H1 (cell line): Measurements from ENCODE around the gene PLEKHM3. TPM values are rescaled to one million over a fixed set of nuclear protein-coding genes. Genes with fewer than 3 reads are reported as not detected.

ENCODE experiments used
- CTCF ChIA-PET: fragments of 300-600 bp; sonication (Branson Sonifier 250); formaldehyde crosslinking; loops from one replicate; lab custom pipeline; 2021; ENCODE audit not compliant: partially characterized antibody; lab: Charles Lee
- POLR2A ChIA-PET: fragments of 300-600 bp; sonication (Branson Sonifier 250); formaldehyde crosslinking; loops from one replicate; lab custom pipeline; 2021; ENCODE audit warnings: inconsistent platforms; ENCODE audit not compliant: partially characterized antibody; lab: Charles Lee
- DNase-seq, 2 experiments: peaks; one replicate each; pipeline versions ENCODE4 v3.0.0 to v3.0.0-alpha.2; 2010 to 2022; ENCODE audit warnings: low spot score in 2 of 2, low read depth in 1 of 2, mixed read lengths in 1 of 2
- FAIRE-seq: peaks from 2 replicates; lab custom pipeline; 2011; peaks lifted over from hg19 to GRCh38; lab: Jason Lieb, UNC
- H2AFZ ChIP-seq: 2 replicates; pipeline ENCODE4 v1.8.1; 2012; ENCODE audit warnings: low read length, inconsistent platforms
- H2AK5ac ChIP-seq: 2 replicates; pipeline ENCODE4 v1.6.1; 2013; ENCODE audit warnings: low read depth, low read length
- H2BK120ac ChIP-seq: replicated peaks from 2 replicates; pipeline ENCODE3; 2013; ENCODE audit warnings: low read depth, low read length, inconsistent platforms
- H2BK12ac ChIP-seq: 2 replicates; pipeline ENCODE4 v1.6.1; 2013; ENCODE audit warnings: low read depth, low read length
- H2BK15ac ChIP-seq: 2 replicates; pipeline ENCODE4 v1.6.1; 2013; ENCODE audit warnings: low read length
- H2BK20ac ChIP-seq: 2 replicates; pipeline ENCODE4 v1.6.1; 2013; ENCODE audit warnings: low read length
- H2BK5ac ChIP-seq: 2 replicates; pipeline ENCODE4 v1.6.1; 2013; ENCODE audit warnings: low read depth, low read length
- H3K14ac ChIP-seq: 2 replicates; pipeline ENCODE4 v1.6.1; 2013; ENCODE audit warnings: inconsistent platforms; ENCODE audit not compliant: insufficient read length
- H3K18ac ChIP-seq: 2 replicates; pipeline ENCODE4 v1.6.1; 2013; ENCODE audit warnings: low read length; ENCODE audit errors: extremely low read depth
- H3K23ac ChIP-seq: 2 replicates; pipeline ENCODE4 v1.6.1; 2013; ENCODE audit warnings: inconsistent platforms; ENCODE audit not compliant: insufficient read length
- H3K23me2 ChIP-seq: 2 replicates; pipeline ENCODE4 v1.6.1; 2013; ENCODE audit warnings: low read depth, low read length
- H3K27ac ChIP-seq: 2 replicates; pipeline ENCODE4 v1.6.1; 2011; ENCODE audit warnings: low read depth, low read length, inconsistent platforms
- H3K27me3 ChIP-seq, 4 experiments: replicated peaks in 1 of 4; 1 replicate in 1 of 4; 2 replicates in 3 of 4; pipeline versions ENCODE4 v1.6.1 to v1.8.1; 2011 to 2013; ENCODE audit warnings: low read length in 3 of 4, mild to moderate bottlenecking in 3 of 4, inconsistent platforms in 2 of 4, mixed read lengths in 2 of 4, moderate library complexity in 1 of 4; ENCODE audit not compliant: control insufficient read depth in 3 of 4, insufficient read depth in 3 of 4; ENCODE audit errors: extremely low read depth in 1 of 4
- H3K36me3 ChIP-seq, 4 experiments: 2 replicates each; pipeline versions ENCODE4 v1.6.1 to v1.8.1; 2011 to 2013; ENCODE audit warnings: mild to moderate bottlenecking in 4 of 4, low read length in 3 of 4, moderate library complexity in 2 of 4, control low read depth in 1 of 4, inconsistent platforms in 1 of 4; ENCODE audit not compliant: insufficient read depth in 4 of 4, control insufficient read depth in 2 of 4
- H3K4ac ChIP-seq: replicated peaks from 2 replicates; pipeline ENCODE3; 2013; ENCODE audit warnings: low read length, low read depth, mixed read lengths, inconsistent platforms; ENCODE audit not compliant: insufficient read length
- H3K4me1 ChIP-seq, 4 experiments: replicated peaks in 1 of 4; 1 replicate in 1 of 4; 2 replicates in 3 of 4; pipeline versions ENCODE4 v1.6.1 to v1.8.1; 2011 to 2013; ENCODE audit warnings: low read length in 3 of 4, inconsistent platforms in 2 of 4, mixed read lengths in 1 of 4; ENCODE audit not compliant: insufficient read depth in 4 of 4, control insufficient read depth in 3 of 4
- H3K4me2 ChIP-seq, 2 experiments: 2 replicates each; pipeline versions ENCODE4 v1.6.1 to v1.8.1; 2011 to 2013; ENCODE audit warnings: low read depth in 2 of 2, low read length in 2 of 2, control low read depth in 1 of 2, inconsistent platforms in 1 of 2, mild to moderate bottlenecking in 1 of 2; ENCODE audit not compliant: insufficient read depth in 1 of 2
- H3K4me3 ChIP-seq, 4 experiments: fragments of 200-600, 300-600 bp in 1 of 4; sonication (generic), shearing (Covaris generic), sonication (Bioruptor Twin) in 1 of 4; 2 replicates each; pipeline versions ENCODE4 v1.5.1 to v1.8.1; 2011 to 2016; ENCODE audit warnings: low read length in 4 of 4, low read depth in 3 of 4, control low read depth in 2 of 4, inconsistent platforms in 2 of 4, mild to moderate bottlenecking in 2 of 4, mixed read lengths in 1 of 4, moderate library complexity in 1 of 4; ENCODE audit not compliant: insufficient read depth in 2 of 4; ENCODE audit errors: extremely low read depth in 1 of 4
- H3K56ac ChIP-seq: replicated peaks from 2 replicates; pipeline ENCODE3; 2013; ENCODE audit warnings: low read depth, mild to moderate bottlenecking, mixed read lengths, low read length, inconsistent platforms; ENCODE audit not compliant: insufficient read length
- H3K79me1 ChIP-seq: 2 replicates; pipeline ENCODE4 v1.6.1; 2013; ENCODE audit warnings: low read depth, low read length, control low read depth
- H3K79me2 ChIP-seq, 2 experiments: 2 replicates each; pipeline versions ENCODE4 v1.6.1 to v1.8.1; 2012 to 2013; ENCODE audit warnings: low read length in 2 of 2, mild to moderate bottlenecking in 2 of 2, inconsistent platforms in 1 of 2; ENCODE audit not compliant: insufficient read depth in 2 of 2, control insufficient read depth in 1 of 2
- H3K9ac ChIP-seq, 4 experiments: replicated peaks in 1 of 4; 1 replicate in 1 of 4; 2 replicates in 3 of 4; pipeline versions ENCODE4 v1.6.1 to v1.8.1; 2011 to 2013; ENCODE audit warnings: low read depth in 3 of 4, low read length in 3 of 4, control low read depth in 2 of 4, mild to moderate bottlenecking in 2 of 4, moderate library complexity in 2 of 4, inconsistent platforms in 1 of 4; ENCODE audit errors: extremely low read depth in 1 of 4
- H3K9me3 ChIP-seq, 2 experiments: 2 replicates each; pipeline versions ENCODE4 v1.6.1 to v1.8.1; 2012 to 2013; ENCODE audit warnings: mild to moderate bottlenecking in 2 of 2, moderate library complexity in 2 of 2, control low read depth in 1 of 2, inconsistent platforms in 1 of 2, low read depth in 1 of 2, low read length in 1 of 2, mixed read lengths in 1 of 2; ENCODE audit not compliant: insufficient read depth in 2 of 2
- H4K20me1 ChIP-seq, 2 experiments: replicated peaks in 1 of 2; 2 replicates each; pipeline versions ENCODE3 to v1.8.1; 2011 to 2013; ENCODE audit warnings: inconsistent platforms in 2 of 2, low read length in 2 of 2, mild to moderate bottlenecking in 1 of 2; ENCODE audit not compliant: insufficient read depth in 2 of 2, control insufficient read depth in 1 of 2
- H4K5ac ChIP-seq: 2 replicates; pipeline ENCODE4 v1.6.1; 2013; ENCODE audit warnings: low read length, low read depth, mixed read lengths, inconsistent platforms; ENCODE audit not compliant: insufficient read length
- H4K8ac ChIP-seq: 2 replicates; pipeline ENCODE4 v1.8.0; 2013; ENCODE audit warnings: mild to moderate bottlenecking, moderate library complexity, low read length, inconsistent platforms; ENCODE audit not compliant: insufficient read depth; ENCODE audit errors: extremely low read depth
- H4K91ac ChIP-seq: replicated peaks from 2 replicates; pipeline ENCODE3; 2013; ENCODE audit warnings: low read length, mixed read lengths, inconsistent platforms; ENCODE audit not compliant: insufficient read length
- CBX5 ChIP-seq: fragments of 300-800, 300-1000 bp; sonication (generic); IDR thresholded peaks from 2 replicates; pipeline ENCODE4 v1.7.1; 2016; ENCODE audit warnings: antibody characterized with exemption, low read length, low read depth
- RAD21 ChIP-seq, 2 experiments: IDR thresholded peaks in 1 of 2; conservative IDR thresholded peaks in 1 of 2; 2 replicates each; pipeline ENCODE4 v1.6.1; 2011; ENCODE audit warnings: low read depth in 2 of 2, low read length in 2 of 2, improper control_type of control experiment in 1 of 2, inconsistent platforms in 1 of 2, mild to moderate bottlenecking in 1 of 2, moderate library complexity in 1 of 2
- RBBP5 ChIP-seq: IDR thresholded peaks from 2 replicates; pipeline ENCODE4 v1.7.1; 2012; ENCODE audit warnings: low read depth, mild to moderate bottlenecking, inconsistent platforms, low read length, moderate library complexity, borderline replicate concordance
- SP1 ChIP-seq: IDR thresholded peaks from 2 replicates; pipeline ENCODE4 v1.6.1; 2011; ENCODE audit warnings: low read depth, low read length
- SRF ChIP-seq: IDR thresholded peaks from 2 replicates; pipeline ENCODE4 v1.6.1; 2011; ENCODE audit warnings: mild to moderate bottlenecking, low read depth, low read length, moderate library complexity
- YY1 ChIP-seq: IDR thresholded peaks from 2 replicates; pipeline ENCODE4 v1.6.1; 2011; ENCODE audit warnings: low read depth, mild to moderate bottlenecking, low read length
- WGBS, 2 experiments: shearing (Covaris generic) in 1 of 2; methylation state at CpG; one replicate each; pipeline versions ENCODE4 v1.1.6 to v1.1.7; 2013 to 2015; ENCODE audit warnings: low lambda C conversion rate in 2 of 2, mixed read lengths in 2 of 2, inconsistent platforms in 1 of 2, low coverage in 1 of 2, missing lambda C conversion rate in 1 of 2; ENCODE audit not compliant: insufficient replicate concordance in 2 of 2, insufficient coverage in 1 of 2, insufficient read length in 1 of 2; ENCODE audit errors: extremely low coverage in 1 of 2, missing lambda C conversion rate in 1 of 2; 5-methylcytosine and 5-hydroxymethylcytosine counted together
- polyA plus RNA-seq, 7 experiments: library from polyadenylated mRNA; depleted of rRNA in 3 of 7; stranded (reverse) in 5 of 7; unstranded in 2 of 7; fragments of >200 nt in 5 of 7; fragments of 200-250 nt in 2 of 7; gene quantifications; 1 replicate in 5 of 7; 2 replicates in 1 of 7; 4 replicates in 1 of 7; pipeline versions ENCODE4 v1.2.1 to v1.2.3, GENCODE V29; 2011 to 2013; ENCODE audit warnings: missing spikeins in 2 of 7, mixed read lengths in 2 of 7
- total RNA-seq: library from RNA; stranded (reverse); fragmentation: NEBNext Ultra II Directional; extraction: Animal tissue kit (Norgen Biotek cat#: 25700); gene quantifications from 2 replicates; pipeline ENCODE4 v1.2.1, GENCODE V29; 2021
- TF ChIP-seq, protein P1 (sequence below): IDR thresholded peaks from 2 replicates; pipeline ENCODE4 v1.6.1; 2012; ENCODE audit warnings: inconsistent platforms
- TF ChIP-seq, protein P2 (sequence below): IDR thresholded peaks from 2 replicates; pipeline ENCODE4 v1.6.1; 2012; ENCODE audit warnings: inconsistent platforms

The PLEKHM3 gene
- total and polyA plus RNA-seq, 2 of the 8 experiments (the other 6 are each of a cell fraction or from before 2014, with no cell fraction given): 2.3 to 5.8 TPM

DNA sequence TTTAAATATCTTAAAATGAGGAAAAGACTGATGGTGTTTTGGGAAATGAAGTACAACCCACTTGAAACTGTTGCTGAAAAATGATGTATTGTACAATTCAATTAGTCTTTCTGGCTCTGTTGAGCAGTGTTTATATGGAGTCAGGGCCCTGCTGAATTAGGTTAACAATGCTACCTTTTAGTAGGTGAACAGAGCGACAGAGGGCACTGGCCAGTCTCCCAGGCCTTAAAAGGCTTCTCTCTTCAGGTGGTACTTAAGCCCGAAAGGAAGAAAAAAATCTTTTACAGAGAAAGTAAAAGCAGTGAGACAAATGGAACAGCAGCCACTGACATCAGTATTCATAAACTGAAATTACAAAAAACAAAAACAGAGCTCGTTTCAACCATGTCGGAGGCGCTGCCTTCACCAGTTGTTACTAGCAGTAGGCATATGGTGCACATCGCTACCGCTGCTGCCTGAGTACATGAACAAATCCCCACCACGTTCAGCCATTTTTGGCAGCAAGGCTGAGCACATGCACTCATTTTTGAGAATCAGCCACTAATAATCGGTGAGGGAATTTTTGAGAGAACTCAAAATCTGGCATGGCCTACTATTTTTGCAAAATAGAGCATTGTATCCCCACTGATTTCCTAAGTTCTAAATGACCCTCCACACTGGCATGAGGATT is 91.8 kb downstream of the PLEKHM3 start:
- Histone ChIP-seq H3K4me3 (no peak overlapping the region), H2AFZ (peak overlapping the region; percentile 54; the same call in 1 of the 2 replicates), H3K79me2 (no peaks in the 10 kb centered on the region), H3K23ac (no peak overlapping the region), H4K8ac (no peak overlapping the region), H2BK12ac (peak overlapping the region; percentile 98), H3K9me3 (no peaks in the 10 kb centered on the region), H3K27me3 (no peaks in the 10 kb centered on the region), H3K79me1 (no peaks in the 10 kb centered on the region), H3K23me2 (no peaks in the 10 kb centered on the region), H2AK5ac (no peak overlapping the region), H3K4ac (peak overlapping the region; percentile 19), H4K20me1 (no peaks in the 10 kb centered on the region), H4K5ac (peak overlapping the region; percentile 59), H3K4me1 (peaks cover 3 to 22% (median 3%) of the 10 kb centered on the region in 4 experiments; a peak in 5 of 7 replicates), H3K36me3 (no peaks in the 10 kb centered on the region), H4K91ac (peak overlapping the region; percentile 62), H2BK5ac (no peak overlapping the region), H3K4me2 (peak overlapping the region in 1 of 2 experiments; percentile 10; a peak in 1 of 4 replicates), H2BK20ac (peak overlapping the region; percentile 15; the same call in 1 of the 2 replicates), H3K27ac (0 out of 2 replicates have a peak overlapping the region, but pooled peaks have one; percentile 9), H3K14ac (no peak overlapping the region), H3K18ac (no peak overlapping the region; the same call in 1 of the 2 replicates), H3K56ac (no peak overlapping the region), H2BK15ac (no peak overlapping the region), H2BK120ac (peak overlapping the region; percentile 89), H3K9ac (no peak overlapping the region)
- TF ChIP-seq CBX5: no peak
- TF ChIP-seq SP1: no peak
- TF ChIP-seq, protein P1, sequence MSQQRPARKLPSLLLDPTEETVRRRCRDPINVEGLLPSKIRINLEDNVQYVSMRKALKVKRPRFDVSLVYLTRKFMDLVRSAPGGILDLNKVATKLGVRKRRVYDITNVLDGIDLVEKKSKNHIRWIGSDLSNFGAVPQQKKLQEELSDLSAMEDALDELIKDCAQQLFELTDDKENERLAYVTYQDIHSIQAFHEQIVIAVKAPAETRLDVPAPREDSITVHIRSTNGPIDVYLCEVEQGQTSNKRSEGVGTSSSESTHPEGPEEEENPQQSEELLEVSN: no peak
- TF ChIP-seq, protein P2, sequence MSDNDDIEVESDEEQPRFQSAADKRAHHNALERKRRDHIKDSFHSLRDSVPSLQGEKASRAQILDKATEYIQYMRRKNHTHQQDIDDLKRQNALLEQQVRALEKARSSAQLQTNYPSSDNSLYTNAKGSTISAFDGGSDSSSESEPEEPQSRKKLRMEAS: no peak
- no peak for TF ChIP-seq RBBP5
- TF ChIP-seq YY1: peak; percentile 86
- peak; percentile 49; the same call in 1 of the 2 replicates for TF ChIP-seq SRF
- TF ChIP-seq RAD21 (IDR thresholded peaks at IDR 0.05 in 1 of 2, conservative IDR thresholded peaks at IDR 0.05 in 1 of 2; ENCODE audit: low read depth in 2 of 2, low read length in 2 of 2): peak; percentile 6 to 17; a peak in 1 of 4 replicates
- peak in 1 of 2 experiments; percentile 31 for DNase-seq
- POLR2A ChIA-PET: interaction anchor here (0.6 kb wide), 1 partner anchor 167 kb away, joined by 3 read pairs; no protein-coding TSS in a partner anchor
- FAIRE-seq: peak; percentile 60
- CTCF ChIA-PET: interaction anchor here (0.8 to 1.6 kb wide), 5 partner anchors 9 to 120 kb away, joined by 3 to 5 read pairs (median 3); no protein-coding TSS in a partner anchor
- WGBS, 2 experiments: 49% methylated on average over 9 of the region's 9 CpGs; no CpG with 5 or more reads in 1 of the 2 experiments
